Measurements from ENCODE around the gene IL1RN.

GRCh38 chr2:113133704-113134598, 6.6 kb downstream of the IL1RN start:
- TF ChIP-seq POLR2A (IDR thresholded peaks at IDR 0.05; ENCODE audit: low read depth, low read length) (no peak), CTCF (conservative IDR thresholded peaks at IDR 0.05; ENCODE audit: low read depth, low read length) (no peak), MXI1 (IDR thresholded peaks at IDR 0.05; ENCODE audit: borderline replicate concordance, low read depth, low read length) (no peak), RAD21 (IDR thresholded peaks at IDR 0.05; ENCODE audit: low read length) (no peak), BHLHE40 (IDR thresholded peaks at IDR 0.05; ENCODE audit: low read depth, low read length) (no peak), CHD1 (IDR thresholded peaks at IDR 0.05; ENCODE audit: low read depth, low read length) (no peak), RCOR1 (IDR thresholded peaks at IDR 0.05; ENCODE audit: insufficient replicate concordance, low read length) (no peak), USF2 (IDR thresholded peaks at IDR 0.05; ENCODE audit: low read depth, low read length) (no peak), SMC3 (IDR thresholded peaks at IDR 0.05; ENCODE audit: low read depth, low read length) (no peak), CEBPB (IDR thresholded peaks at IDR 0.05; ENCODE audit: low read depth, low read length) (no peak), MAZ (IDR thresholded peaks at IDR 0.05; ENCODE audit: borderline replicate concordance, low read depth, low read length) (no peak)
- TF ChIP-seq, protein P1, sequence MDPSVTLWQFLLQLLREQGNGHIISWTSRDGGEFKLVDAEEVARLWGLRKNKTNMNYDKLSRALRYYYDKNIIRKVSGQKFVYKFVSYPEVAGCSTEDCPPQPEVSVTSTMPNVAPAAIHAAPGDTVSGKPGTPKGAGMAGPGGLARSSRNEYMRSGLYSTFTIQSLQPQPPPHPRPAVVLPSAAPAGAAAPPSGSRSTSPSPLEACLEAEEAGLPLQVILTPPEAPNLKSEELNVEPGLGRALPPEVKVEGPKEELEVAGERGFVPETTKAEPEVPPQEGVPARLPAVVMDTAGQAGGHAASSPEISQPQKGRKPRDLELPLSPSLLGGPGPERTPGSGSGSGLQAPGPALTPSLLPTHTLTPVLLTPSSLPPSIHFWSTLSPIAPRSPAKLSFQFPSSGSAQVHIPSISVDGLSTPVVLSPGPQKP (IDR thresholded peaks at IDR 0.05; ENCODE audit: borderline replicate concordance, low read depth, low read length): no peak

Measured in IMR-90 (cell line).